HG03460 (cell line): ENCODE measurements around the gene MR1.

Experiments
- ATAC-seq: cut with Tn5 transposase; IDR thresholded peaks from one replicate; pipeline ENCODE4 v1.9.1; 2021; ENCODE audit not compliant: unreplicated experiment

The MR1 gene

GRCh38 chr1:181033799-181034451 lies at the start of gene MR1:
Gene MR1, plus strand, starts transcription at chr1:181033983. Its CDS starts 25 bp downstream, at chr1:181034008.
- peak; percentile 95 for ATAC-seq

- no peak for ATAC-seq
Observed at GRCh38 chr1:180988253-180988752, 45.5 kb upstream of the MR1 start.

- ATAC-seq: no peak
Observed at GRCh38 chr1:180994262-180994661, 39.5 kb upstream of the MR1 start.

GRCh38 chr1:180997843-180998504 lies 35.8 kb upstream of the MR1 start:
- no peak for ATAC-seq

GRCh38 chr1:181001091-181001780 lies 32.5 kb upstream of the MR1 start:
- ATAC-seq: no peak

- no peak for ATAC-seq
Observed at GRCh38 chr1:181002582-181003172, 31.1 kb upstream of the MR1 start.

GRCh38 chr1:181010789-181011188 lies 23.0 kb upstream of the MR1 start:
- ATAC-seq: no peak

- ATAC-seq: no peak
Observed at GRCh38 chr1:181011301-181012202, 22.2 kb upstream of the MR1 start.

GRCh38 chr1:181012203-181012745 lies 21.5 kb upstream of the MR1 start:
- no peak for ATAC-seq

GRCh38 chr1:181013144-181013543 lies 20.6 kb upstream of the MR1 start:
- ATAC-seq: no peak

- ATAC-seq: no peak
Observed at GRCh38 chr1:181014477-181015250, 19.1 kb upstream of the MR1 start.

GRCh38 chr1:181015251-181015615 lies 18.6 kb upstream of the MR1 start:
- no peak for ATAC-seq

GRCh38 chr1:181016563-181016962 lies 17.2 kb upstream of the MR1 start:
- no peak for ATAC-seq

GRCh38 chr1:181018901-181019681 lies 14.7 kb upstream of the MR1 start:
- no peak for ATAC-seq

GRCh38 chr1:181021159-181021558 lies 12.6 kb upstream of the MR1 start:
- no peak for ATAC-seq

- ATAC-seq: peak; percentile 31
Observed at GRCh38 chr1:181021811-181022434, 11.9 kb upstream of the MR1 start.

- no peak for ATAC-seq
Observed at GRCh38 chr1:181023265-181024057, 10.3 kb upstream of the MR1 start.

- no peak for ATAC-seq
Observed at GRCh38 chr1:181028196-181028595, 5.6 kb upstream of the MR1 start.
